Suprapubic skin (tissue), 4 donors: ENCODE results near the gene ABCB11.

Source experiments
- EP300 ChIP-seq: sonication (generic); formaldehyde crosslinking; IDR thresholded peaks from one replicate; pipeline ENCODE4 v1.6.1; 2017; ENCODE audit warnings: antibody characterized with exemption
- POLR2A ChIP-seq, 2 donors: fragments of 450-650 bp; IDR thresholded peaks; one replicate each; pipeline ENCODE4 v1.6.1; 2017; ENCODE audit warnings: antibody characterized with exemption in 2 of 2, mild to moderate bottlenecking in 2 of 2, moderate library complexity in 2 of 2
- POLR2AphosphoS5 ChIP-seq, 3 donors: sonication (generic); formaldehyde crosslinking; IDR thresholded peaks; one replicate each; pipeline ENCODE4 v1.6.1; 2017; ENCODE audit warnings: antibody characterized with exemption in 3 of 3
- TF ChIP-seq, protein P1 (sequence below), 2 donors: fragments of 200-600 bp in 1 of 2; fragments of 450-650 bp in 1 of 2; sonication (generic) in 1 of 2; IDR thresholded peaks; one replicate each; pipeline ENCODE4 v1.5.1; 2016 to 2019; ENCODE audit warnings: antibody characterized with exemption in 2 of 2, mild to moderate bottlenecking in 1 of 2, moderate library complexity in 1 of 2

GRCh38 chr2:168939918-168940317 lies 91.2 kb downstream of the ABCB11 start:
- TF ChIP-seq POLR2AphosphoS5 (IDR thresholded peaks at IDR 0.05) (no peak), POLR2A (IDR thresholded peaks at IDR 0.05) (no peak), EP300 (no peak)
- TF ChIP-seq, protein P1, sequence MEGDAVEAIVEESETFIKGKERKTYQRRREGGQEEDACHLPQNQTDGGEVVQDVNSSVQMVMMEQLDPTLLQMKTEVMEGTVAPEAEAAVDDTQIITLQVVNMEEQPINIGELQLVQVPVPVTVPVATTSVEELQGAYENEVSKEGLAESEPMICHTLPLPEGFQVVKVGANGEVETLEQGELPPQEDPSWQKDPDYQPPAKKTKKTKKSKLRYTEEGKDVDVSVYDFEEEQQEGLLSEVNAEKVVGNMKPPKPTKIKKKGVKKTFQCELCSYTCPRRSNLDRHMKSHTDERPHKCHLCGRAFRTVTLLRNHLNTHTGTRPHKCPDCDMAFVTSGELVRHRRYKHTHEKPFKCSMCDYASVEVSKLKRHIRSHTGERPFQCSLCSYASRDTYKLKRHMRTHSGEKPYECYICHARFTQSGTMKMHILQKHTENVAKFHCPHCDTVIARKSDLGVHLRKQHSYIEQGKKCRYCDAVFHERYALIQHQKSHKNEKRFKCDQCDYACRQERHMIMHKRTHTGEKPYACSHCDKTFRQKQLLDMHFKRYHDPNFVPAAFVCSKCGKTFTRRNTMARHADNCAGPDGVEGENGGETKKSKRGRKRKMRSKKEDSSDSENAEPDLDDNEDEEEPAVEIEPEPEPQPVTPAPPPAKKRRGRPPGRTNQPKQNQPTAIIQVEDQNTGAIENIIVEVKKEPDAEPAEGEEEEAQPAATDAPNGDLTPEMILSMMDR (IDR thresholded peaks at IDR 0.05), result no peak
